A549 (cell line): Measurements from ENCODE around the gene KCNN3. TPM values are rescaled to one million over a fixed set of nuclear protein-coding genes. Genes with fewer than 3 reads are reported as not detected.

Experiments used
- ATAC-seq, 2 experiments: fragments of 200-7000 bp in 1 of 2; fragments of >200 bp in 1 of 2; cut with Nextera tagmentation in 1 of 2; cut with Tn5 transposase in 1 of 2; 3 replicates each; pipeline versions ENCODE4 v1.8.0 to v1.9.1; 2018 to 2020; ENCODE audit warnings: mild to moderate bottlenecking in 1 of 2, moderate library complexity in 1 of 2
- CTCF ChIA-PET: fragments of 300-600 bp; sonication (Branson Sonifier 250); formaldehyde crosslinking; extraction: SDS; loops from one replicate; lab custom pipeline; 2021; ENCODE audit warnings: antibody characterized with exemption, inconsistent platforms; lab: Yijun Ruan, JAX
- POLR2A ChIA-PET: fragments of 350-600 bp; formaldehyde crosslinking; extraction: SDS; loops from one replicate; lab custom pipeline; 2021; ENCODE audit warnings: antibody characterized with exemption, inconsistent platforms; lab: Yijun Ruan, JAX
- DNase-seq, 2 experiments: peaks; one replicate each; pipeline versions ENCODE4 v3.0.0 to v3.0.0-alpha.2; 2011 to 2016; ENCODE audit warnings: low read depth in 1 of 2, low spot score in 1 of 2
- FAIRE-seq: peaks from 2 replicates; lab custom pipeline; 2011; peaks lifted over from hg19 to GRCh38; lab: Jason Lieb, UNC
- H3K27ac ChIP-seq, 2 experiments: fragments of >200 bp; sonication (Bioruptor Twin); formaldehyde crosslinking; 3 replicates each; pipeline ENCODE4 v1.5.1; 2016 to 2017
- H3K4me1 ChIP-seq: fragments of >200 bp; sonication (Bioruptor Twin); formaldehyde crosslinking; 3 replicates; pipeline ENCODE4 v1.6.1; 2016
- H3K4me2 ChIP-seq: fragments of >200 bp; sonication (Bioruptor Twin); formaldehyde crosslinking; 3 replicates; pipeline ENCODE4 v1.6.1; 2016
- H3K4me3 ChIP-seq: fragments of >200 bp; sonication (Bioruptor Twin); formaldehyde crosslinking; 3 replicates; pipeline ENCODE4 v1.5.1; 2016
- H3K9me3 ChIP-seq: fragments of >200 bp; sonication (Bioruptor Twin); formaldehyde crosslinking; 3 replicates; pipeline ENCODE4 v1.6.1; 2016
- ELK1 ChIP-seq: fragments of 150-350 bp; IDR thresholded peaks from 2 replicates; pipeline ENCODE4 v1.6.1; 2014; ENCODE audit warnings: low read depth, mild to moderate bottlenecking, low read length
- EP300 ChIP-seq, 2 experiments: fragments of >200 bp; sonication (Bioruptor Twin); formaldehyde crosslinking; IDR thresholded peaks; 2 replicates in 1 of 2; 3 replicates in 1 of 2; pipeline ENCODE4 v1.6.1; 2016 to 2017
- FOSL2 ChIP-seq, 2 experiments: fragments of 450-650 bp in 1 of 2; fragments of >200 bp in 1 of 2; sonication (Bioruptor Twin) in 1 of 2; formaldehyde crosslinking; IDR thresholded peaks; 2 replicates each; pipeline versions ENCODE4 v1.5.0 to v1.6.1; 2016 to 2020; ENCODE audit warnings: mild to moderate bottlenecking in 1 of 2, moderate library complexity in 1 of 2
- HDAC2 ChIP-seq: fragments of 200-600 bp; sonication (generic); IDR thresholded peaks from 2 replicates; pipeline ENCODE4 v1.6.1; 2016
- HEYL ChIP-seq: fragments of 250-450 bp; sonication (Bioruptor Pico); IDR thresholded peaks from 2 replicates; pipeline ENCODE4 v1.8.0; 2021; ENCODE audit warnings: mild to moderate bottlenecking, moderate library complexity
- HOXA7 ChIP-seq: fragments of 250-450 bp; sonication (Bioruptor Pico); IDR thresholded peaks from 2 replicates; pipeline ENCODE4 v1.5.0; 2020; ENCODE audit warnings: mild to moderate bottlenecking, moderate library complexity
- PHF8 ChIP-seq: fragments of 200-600 bp; sonication (generic); IDR thresholded peaks from 2 replicates; pipeline ENCODE4 v1.6.1; 2016; ENCODE audit warnings: low read depth, mild to moderate bottlenecking, antibody characterized with exemption, moderate library complexity, borderline replicate concordance
- POLR2A ChIP-seq: IDR thresholded peaks from 2 replicates; pipeline ENCODE4 v1.6.1; 2012; ENCODE audit warnings: mild to moderate bottlenecking, low read length
- RAD21 ChIP-seq, 2 experiments: fragments of >200 bp in 1 of 2; sonication (Bioruptor Twin) in 1 of 2; formaldehyde crosslinking in 1 of 2; IDR thresholded peaks in 1 of 2; conservative IDR thresholded peaks in 1 of 2; 2 replicates in 1 of 2; 3 replicates in 1 of 2; pipeline ENCODE4 v1.6.1; 2012 to 2018; ENCODE audit warnings: inconsistent platforms in 1 of 2
- RARB ChIP-seq: fragments of 250-450 bp; sonication (Bioruptor Pico); IDR thresholded peaks from 2 replicates; pipeline ENCODE4 v1.8.0; 2021; ENCODE audit warnings: mild to moderate bottlenecking, moderate library complexity
- RCOR1 ChIP-seq: fragments of 150-350 bp; IDR thresholded peaks from 2 replicates; pipeline ENCODE4 v1.6.1; 2014; ENCODE audit warnings: antibody characterized with exemption, low read length, low read depth
- RFX5 ChIP-seq: fragments of 450-650 bp; IDR thresholded peaks from 2 replicates; pipeline ENCODE4 v1.7.1; 2014; ENCODE audit warnings: antibody characterized with exemption, mild to moderate bottlenecking, moderate library complexity
- SMC3 ChIP-seq: fragments of >200 bp; sonication (Bioruptor Twin); formaldehyde crosslinking; IDR thresholded peaks from 3 replicates; pipeline ENCODE4 v1.6.1; 2018; ENCODE audit warnings: inconsistent platforms
- TFCP2L1 ChIP-seq: fragments of 250-450 bp; sonication (Bioruptor Pico); IDR thresholded peaks from 2 replicates; pipeline ENCODE4 v1.5.0; 2021; ENCODE audit warnings: mild to moderate bottlenecking
- TP53 ChIP-seq: fragments of 250-450 bp; sonication (Bioruptor Pico); IDR thresholded peaks from 2 replicates; pipeline ENCODE4 v1.5.0; 2021; ENCODE audit warnings: mild to moderate bottlenecking, moderate library complexity
- WGBS: methylation state at CpG from one replicate; pipeline ENCODE4 v1.1.6; 2017; ENCODE audit errors: missing lambda C conversion rate; 5-methylcytosine and 5-hydroxymethylcytosine counted together
- polyA plus RNA-seq, 4 experiments: library from polyadenylated mRNA; depleted of rRNA in 3 of 4; stranded (reverse); fragments of >200 nt; fragmentation: RNase III in 1 of 4; extraction: RNeasy Plus Mini Kit Qiagen cat#74134 plus additional on column Dnase treatment in 1 of 4; gene quantifications; 2 replicates in 3 of 4; 3 replicates in 1 of 4; pipeline ENCODE4 v1.2.3, GENCODE V29; 2011 to 2017
- TF ChIP-seq, protein P1 (sequence below): fragments of >200 bp; sonication (Bioruptor Twin); formaldehyde crosslinking; IDR thresholded peaks from 3 replicates; pipeline ENCODE4 v1.6.1; 2016
- TF ChIP-seq, protein P2 (sequence below): fragments of >200 bp; sonication (Bioruptor Twin); formaldehyde crosslinking; IDR thresholded peaks from 3 replicates; pipeline ENCODE4 v1.5.1; 2016
- TF ChIP-seq, protein P3 (sequence below): IDR thresholded peaks from 2 replicates; pipeline ENCODE4 v1.6.1; 2012

The KCNN3 gene
- polyA plus RNA-seq, 2 of the 4 experiments (the other 2 are of a cell fraction): 0.01 to 0.03 TPM

GRCh38 chr1:154792899-154793298 lies 77.2 kb downstream of the KCNN3 start:
- 63% methylated on average over 3 of the region's 3 CpGs for WGBS
- Histone ChIP-seq H3K27ac (no peak overlapping the region), H3K4me1 (peaks cover 5% of the 10 kb centered on the region), H3K4me3 (no peak overlapping the region), H3K4me2 (no peak overlapping the region)
- CTCF ChIA-PET: interaction anchor here (0.9 to 2.5 kb wide), 4 partner anchors 32 to 85 kb away, joined by 3 to 6 read pairs (median 3); no protein-coding TSS in a partner anchor
- POLR2A ChIA-PET: no interaction called here
- DNase-seq: no peak
- TF ChIP-seq TP53 (CRISPR knock-in tag): no peak
- TF ChIP-seq FOSL2 (IDR thresholded peaks at IDR 0.05): no peak
- TF ChIP-seq FOSL2 (CRISPR knock-in tag; IDR thresholded peaks at IDR 0.05): no peak
- TF ChIP-seq, protein P1, sequence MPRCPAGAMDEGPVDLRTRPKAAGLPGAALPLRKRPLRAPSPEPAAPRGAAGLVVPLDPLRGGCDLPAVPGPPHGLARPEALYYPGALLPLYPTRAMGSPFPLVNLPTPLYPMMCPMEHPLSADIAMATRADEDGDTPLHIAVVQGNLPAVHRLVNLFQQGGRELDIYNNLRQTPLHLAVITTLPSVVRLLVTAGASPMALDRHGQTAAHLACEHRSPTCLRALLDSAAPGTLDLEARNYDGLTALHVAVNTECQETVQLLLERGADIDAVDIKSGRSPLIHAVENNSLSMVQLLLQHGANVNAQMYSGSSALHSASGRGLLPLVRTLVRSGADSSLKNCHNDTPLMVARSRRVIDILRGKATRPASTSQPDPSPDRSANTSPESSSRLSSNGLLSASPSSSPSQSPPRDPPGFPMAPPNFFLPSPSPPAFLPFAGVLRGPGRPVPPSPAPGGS: no peak
- TF ChIP-seq SMC3: no peak
- no peak for TF ChIP-seq RAD21 (conservative IDR thresholded peaks at IDR 0.05 in 1 of 2, IDR thresholded peaks at IDR 0.05 in 1 of 2)
- TF ChIP-seq ELK1: no peak
- no peak for TF ChIP-seq HEYL
- TF ChIP-seq RFX5: no peak
- no peak for TF ChIP-seq RARB (CRISPR knock-in tag)
- TF ChIP-seq RCOR1: no peak
- TF ChIP-seq TFCP2L1 (CRISPR knock-in tag): no peak
- no peak for TF ChIP-seq HDAC2
- TF ChIP-seq, protein P2, sequence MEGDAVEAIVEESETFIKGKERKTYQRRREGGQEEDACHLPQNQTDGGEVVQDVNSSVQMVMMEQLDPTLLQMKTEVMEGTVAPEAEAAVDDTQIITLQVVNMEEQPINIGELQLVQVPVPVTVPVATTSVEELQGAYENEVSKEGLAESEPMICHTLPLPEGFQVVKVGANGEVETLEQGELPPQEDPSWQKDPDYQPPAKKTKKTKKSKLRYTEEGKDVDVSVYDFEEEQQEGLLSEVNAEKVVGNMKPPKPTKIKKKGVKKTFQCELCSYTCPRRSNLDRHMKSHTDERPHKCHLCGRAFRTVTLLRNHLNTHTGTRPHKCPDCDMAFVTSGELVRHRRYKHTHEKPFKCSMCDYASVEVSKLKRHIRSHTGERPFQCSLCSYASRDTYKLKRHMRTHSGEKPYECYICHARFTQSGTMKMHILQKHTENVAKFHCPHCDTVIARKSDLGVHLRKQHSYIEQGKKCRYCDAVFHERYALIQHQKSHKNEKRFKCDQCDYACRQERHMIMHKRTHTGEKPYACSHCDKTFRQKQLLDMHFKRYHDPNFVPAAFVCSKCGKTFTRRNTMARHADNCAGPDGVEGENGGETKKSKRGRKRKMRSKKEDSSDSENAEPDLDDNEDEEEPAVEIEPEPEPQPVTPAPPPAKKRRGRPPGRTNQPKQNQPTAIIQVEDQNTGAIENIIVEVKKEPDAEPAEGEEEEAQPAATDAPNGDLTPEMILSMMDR: no peak
- TF ChIP-seq HOXA7 (CRISPR knock-in tag): no peak
- TF ChIP-seq, protein P3, sequence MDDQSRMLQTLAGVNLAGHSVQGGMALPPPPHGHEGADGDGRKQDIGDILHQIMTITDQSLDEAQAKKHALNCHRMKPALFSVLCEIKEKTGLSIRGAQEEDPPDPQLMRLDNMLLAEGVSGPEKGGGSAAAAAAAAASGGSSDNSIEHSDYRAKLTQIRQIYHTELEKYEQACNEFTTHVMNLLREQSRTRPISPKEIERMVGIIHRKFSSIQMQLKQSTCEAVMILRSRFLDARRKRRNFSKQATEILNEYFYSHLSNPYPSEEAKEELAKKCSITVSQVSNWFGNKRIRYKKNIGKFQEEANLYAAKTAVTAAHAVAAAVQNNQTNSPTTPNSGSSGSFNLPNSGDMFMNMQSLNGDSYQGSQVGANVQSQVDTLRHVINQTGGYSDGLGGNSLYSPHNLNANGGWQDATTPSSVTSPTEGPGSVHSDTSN: no peak
- TF ChIP-seq, all 56 proteins: peak for 0
- ATAC-seq (no peak), FAIRE-seq (no peak)
- no peaks in the 10 kb centered on the region for H3K9me3 ChIP-seq

DNA sequence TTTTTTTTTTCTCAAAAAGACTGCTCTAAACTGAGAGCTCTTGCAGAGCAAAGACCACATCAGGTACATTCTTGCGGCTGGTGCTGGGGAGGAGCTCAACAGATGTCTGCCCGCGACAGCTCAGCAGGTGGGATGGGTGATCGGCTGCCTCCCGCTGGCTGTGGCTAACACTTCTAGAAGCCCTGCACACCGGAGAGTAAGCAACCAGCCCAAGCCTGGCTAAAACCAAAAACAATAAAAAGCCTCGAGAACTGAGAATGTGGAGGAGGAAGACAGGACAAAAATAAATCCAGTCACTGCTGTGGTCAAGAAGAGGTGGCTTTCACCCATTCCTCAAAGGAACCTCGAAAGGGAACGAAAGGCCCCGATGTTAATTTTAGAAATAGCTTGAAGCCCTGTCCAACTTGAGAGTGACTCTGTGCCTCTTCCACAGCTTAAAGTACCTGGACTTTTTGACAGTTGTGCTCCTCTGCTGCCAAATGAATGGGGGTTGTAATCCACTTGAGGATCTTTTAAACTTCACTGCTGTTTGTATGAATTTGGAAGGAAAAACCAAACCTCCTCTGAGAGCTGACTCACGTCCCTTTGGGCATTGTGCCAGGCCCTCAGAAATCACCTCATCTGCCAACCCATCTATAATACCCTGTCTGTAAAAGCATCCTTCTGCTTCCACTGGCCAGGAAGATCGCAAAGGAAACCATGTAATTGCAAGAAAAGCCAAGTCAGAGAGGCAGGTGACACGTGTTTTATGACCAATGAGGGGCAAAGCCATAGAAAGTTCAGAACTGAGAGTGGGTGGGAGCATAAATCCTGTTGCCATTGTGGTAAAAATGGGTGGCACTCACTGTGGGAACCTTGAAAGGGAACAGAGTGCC lies 78.6 kb downstream of the KCNN3 start:
- no peak overlapping the region for H3K27ac ChIP-seq
- TF ChIP-seq POLR2A: no peak
- no peak for TF ChIP-seq PHF8
- no peak for TF ChIP-seq TP53 (CRISPR knock-in tag)
- no peak for TF ChIP-seq EP300 (IDR thresholded peaks at IDR 0.05)
- TF ChIP-seq SMC3: no peak
- DNase-seq (no peak), ATAC-seq (peak in 1 of 2 experiments; percentile 36; a peak in 1 of 6 replicates), FAIRE-seq (no peak)
- H3K4me3 ChIP-seq: no peak overlapping the region
- 0 out of 3 replicates have a peak overlapping the region, but pooled peaks have one; percentile 38 for H3K4me2 ChIP-seq
- CTCF ChIA-PET: interaction anchor here (0.6 to 0.7 kb wide), 2 partner anchors 9 to 232 kb away, joined by 3 read pairs; no protein-coding TSS in a partner anchor
- WGBS: 40% methylated on average over 13 of the region's 13 CpGs
- H3K9me3 ChIP-seq: no peaks in the 10 kb centered on the region
- H3K4me1 ChIP-seq: peaks cover 5% of the 10 kb centered on the region
- POLR2A ChIA-PET: interaction anchor here (0.7 kb wide), 1 partner anchor 15 kb away, joined by 8 read pairs; no protein-coding TSS in a partner anchor
